MCF 10A (cell line): Measurements from ENCODE around the gene IQSEC1. TPM values are rescaled to one million over a fixed set of nuclear protein-coding genes. Genes with fewer than 3 reads are reported as not detected.
"Not testable (repeated sequence)": the region's sequence is repeated elsewhere in the genome, so short reads cannot be mapped to it uniquely, and the experiment has no call there.

ENCODE experiments used
- BruUV-seq: library from RNA; stranded (reverse); fragments of 400-500 nt; replicated peaks from 2 replicates; lab custom pipeline; 2021; lab: Mats Ljungman, UMichigan
- CTCF ChIA-PET: fragments of 300-600 bp; sonication (Branson Sonifier 250); formaldehyde crosslinking; extraction: SDS; loops from one replicate; lab custom pipeline; 2021; ENCODE audit warnings: antibody characterized with exemption, inconsistent platforms; lab: Yijun Ruan, JAX
- POLR2A ChIA-PET: fragments of 300-600, 350-650 bp; sonication (Branson Sonifier 250); formaldehyde crosslinking; extraction: SDS; loops from one replicate; lab custom pipeline; 2020; ENCODE audit warnings: antibody characterized with exemption, inconsistent platforms; lab: Yijun Ruan, JAX
- DNase-seq: peaks from one replicate; pipeline ENCODE4 v3.0.0-alpha.2; 2018; ENCODE audit not compliant: unreplicated experiment
- H3K27ac Mint-ChIP-seq: one replicate; pipeline ENCODE4 v1.8.0; 2022; ENCODE audit warnings: mild to moderate bottlenecking, low read depth, mixed read lengths; ENCODE audit not compliant: unreplicated experiment
- H3K27me3 Mint-ChIP-seq: one replicate; pipeline ENCODE4 v1.8.0; 2022; ENCODE audit warnings: mixed read lengths; ENCODE audit not compliant: insufficient read depth, unreplicated experiment
- H3K36me3 Mint-ChIP-seq: one replicate; pipeline ENCODE4 v1.8.0; 2022; ENCODE audit warnings: mild to moderate bottlenecking, moderate library complexity, mixed read lengths; ENCODE audit not compliant: insufficient read depth, unreplicated experiment
- H3K4me1 Mint-ChIP-seq: one replicate; pipeline ENCODE4 v1.8.0; 2022; ENCODE audit warnings: mixed read lengths; ENCODE audit not compliant: insufficient read depth, unreplicated experiment
- H3K4me3 Mint-ChIP-seq: one replicate; pipeline ENCODE4 v1.8.0; 2022; ENCODE audit warnings: mild to moderate bottlenecking, moderate library complexity, mixed read lengths; ENCODE audit not compliant: unreplicated experiment
- H3K9me3 Mint-ChIP-seq: one replicate; pipeline ENCODE4 v1.8.0; 2022; ENCODE audit warnings: mixed read lengths; ENCODE audit not compliant: unreplicated experiment
- intact Hi-C: fragments of 100-400 bp; cut with micrococcal nuclease; formaldehyde crosslinking; loops from 2 replicates; pipeline ENCODE4 v1.14.1; 2022
- total RNA-seq: library from RNA; stranded (reverse); gene quantifications from 2 replicates; pipeline ENCODE4 v1.2.3, GENCODE V29; 2022
- TF ChIP-seq, protein P1 (sequence below): fragments of 200-600 bp; IDR thresholded peaks from one replicate; pipeline ENCODE4 v1.8.0; 2022; ENCODE audit warnings: antibody characterized with exemption, mild to moderate bottlenecking; ENCODE audit not compliant: unreplicated experiment

IQSEC1 gene
- total RNA-seq, 1 experiment from 2014 or later: 18.7 TPM

DNA sequence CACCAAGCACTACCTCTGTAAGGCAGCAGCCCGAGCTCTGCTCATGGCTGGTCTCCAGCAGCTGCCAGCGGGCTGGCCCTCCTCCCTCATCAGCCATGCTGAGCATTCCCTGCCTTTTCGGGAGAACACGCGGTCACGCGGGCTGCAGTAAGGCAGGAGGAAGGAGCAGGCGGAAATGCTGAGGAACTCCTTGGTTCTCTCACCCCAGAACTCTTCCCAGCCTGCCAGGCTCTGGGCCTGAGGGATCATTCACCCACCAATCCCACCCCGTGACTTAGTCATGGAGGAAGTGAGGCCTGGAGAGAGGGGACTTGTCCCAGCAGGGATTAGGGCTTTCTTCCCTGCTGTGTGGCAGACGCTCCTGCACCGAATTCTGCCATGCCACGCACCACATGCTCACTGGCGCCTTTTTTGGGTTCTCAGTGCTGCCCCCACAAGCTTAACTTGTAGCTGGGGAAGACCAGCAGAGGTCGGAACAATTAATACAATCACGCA is 189.0 kb downstream of the IQSEC1 start:
- Mint-ChIP-seq H3K27ac (no peak overlapping the region), H3K27me3 (peaks cover 41% of the 10 kb centered on the region), H3K36me3 (peaks cover 4% of the 10 kb centered on the region), H3K9me3 (no peaks in the 10 kb centered on the region), H3K4me3 (no peak overlapping the region), H3K4me1 (no peaks in the 10 kb centered on the region)
- no peak for DNase-seq
- intact Hi-C loops: no loop called here
- no TSS peak for BruUV-seq
- TF ChIP-seq, protein P1, sequence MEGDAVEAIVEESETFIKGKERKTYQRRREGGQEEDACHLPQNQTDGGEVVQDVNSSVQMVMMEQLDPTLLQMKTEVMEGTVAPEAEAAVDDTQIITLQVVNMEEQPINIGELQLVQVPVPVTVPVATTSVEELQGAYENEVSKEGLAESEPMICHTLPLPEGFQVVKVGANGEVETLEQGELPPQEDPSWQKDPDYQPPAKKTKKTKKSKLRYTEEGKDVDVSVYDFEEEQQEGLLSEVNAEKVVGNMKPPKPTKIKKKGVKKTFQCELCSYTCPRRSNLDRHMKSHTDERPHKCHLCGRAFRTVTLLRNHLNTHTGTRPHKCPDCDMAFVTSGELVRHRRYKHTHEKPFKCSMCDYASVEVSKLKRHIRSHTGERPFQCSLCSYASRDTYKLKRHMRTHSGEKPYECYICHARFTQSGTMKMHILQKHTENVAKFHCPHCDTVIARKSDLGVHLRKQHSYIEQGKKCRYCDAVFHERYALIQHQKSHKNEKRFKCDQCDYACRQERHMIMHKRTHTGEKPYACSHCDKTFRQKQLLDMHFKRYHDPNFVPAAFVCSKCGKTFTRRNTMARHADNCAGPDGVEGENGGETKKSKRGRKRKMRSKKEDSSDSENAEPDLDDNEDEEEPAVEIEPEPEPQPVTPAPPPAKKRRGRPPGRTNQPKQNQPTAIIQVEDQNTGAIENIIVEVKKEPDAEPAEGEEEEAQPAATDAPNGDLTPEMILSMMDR: no peak
- CTCF ChIA-PET: interaction anchor here (1.1 to 1.3 kb wide), 2 partner anchors 9 to 16 kb away, joined by 3 read pairs; no protein-coding TSS in a partner anchor
- POLR2A ChIA-PET: no interaction called here

DNA sequence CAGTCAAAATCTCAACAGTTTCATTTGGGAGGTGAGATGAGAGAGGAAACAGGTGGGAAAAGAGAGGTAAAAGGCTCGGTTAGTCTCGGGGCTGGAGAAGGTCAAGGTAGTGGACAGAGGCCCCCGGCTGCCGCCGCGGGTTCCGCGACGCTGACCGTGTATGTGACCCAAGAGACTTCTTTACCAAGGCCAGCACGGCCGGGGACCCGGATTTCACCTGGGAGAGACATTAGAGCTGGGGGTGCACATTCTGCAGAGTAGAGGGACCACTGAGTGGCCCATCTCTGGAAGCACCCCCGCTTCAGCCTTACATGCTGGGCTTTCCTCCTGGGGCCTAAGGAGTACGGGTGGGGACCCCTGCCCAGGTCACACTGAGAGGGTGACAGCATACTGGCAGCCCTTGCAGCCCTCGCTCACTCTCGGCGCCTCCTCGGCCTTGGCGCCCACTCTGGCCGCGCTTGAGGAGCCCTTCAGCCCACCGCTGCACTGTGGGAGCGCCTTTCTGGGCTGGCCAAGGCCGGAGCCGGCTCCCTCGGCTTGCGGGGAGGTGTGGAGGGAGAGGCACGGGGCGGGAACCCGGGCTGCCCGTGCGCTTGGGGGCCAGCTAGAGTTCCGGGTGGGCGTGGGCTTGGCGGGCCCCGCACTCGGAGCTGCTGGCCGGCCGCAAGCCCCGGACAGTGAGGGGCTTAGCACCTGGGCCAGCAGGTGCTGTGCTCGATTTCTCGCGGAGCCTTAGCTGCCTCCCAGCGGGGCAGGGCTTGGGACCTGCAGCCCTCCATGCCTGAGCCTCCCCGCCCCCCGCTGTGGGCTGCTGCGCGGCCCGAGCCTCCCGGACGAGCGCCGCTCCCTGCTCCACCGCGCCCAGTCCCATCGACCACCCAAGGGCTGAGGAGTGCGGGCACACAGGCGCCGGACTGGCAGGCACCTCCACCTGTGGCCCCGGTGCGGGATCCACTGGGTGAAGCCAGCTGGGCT is 190.6 kb downstream of the IQSEC1 start:
- TF ChIP-seq, protein P1: no peak
- ChIA-PET POLR2A (no interaction called here), CTCF (interaction anchor here (0.6 to 1.9 kb wide), 5 partner anchors 9 to 42 kb away, joined by 3 to 9 read pairs (median 4); partner anchors contain the start of gene RPL32)
- no TSS peak for BruUV-seq
- DNase-seq: no peak
- peaks cover 25% of the 10 kb centered on the region for H3K27me3 Mint-ChIP-seq
- intact Hi-C loops: no loop called here
- no peak overlapping the region for H3K27ac Mint-ChIP-seq
- H3K9me3 Mint-ChIP-seq: no peaks in the 10 kb centered on the region
- no peak overlapping the region for H3K4me3 Mint-ChIP-seq
- no peaks in the 10 kb centered on the region for H3K4me1 Mint-ChIP-seq
- H3K36me3 Mint-ChIP-seq: peaks cover 4% of the 10 kb centered on the region

DNA sequence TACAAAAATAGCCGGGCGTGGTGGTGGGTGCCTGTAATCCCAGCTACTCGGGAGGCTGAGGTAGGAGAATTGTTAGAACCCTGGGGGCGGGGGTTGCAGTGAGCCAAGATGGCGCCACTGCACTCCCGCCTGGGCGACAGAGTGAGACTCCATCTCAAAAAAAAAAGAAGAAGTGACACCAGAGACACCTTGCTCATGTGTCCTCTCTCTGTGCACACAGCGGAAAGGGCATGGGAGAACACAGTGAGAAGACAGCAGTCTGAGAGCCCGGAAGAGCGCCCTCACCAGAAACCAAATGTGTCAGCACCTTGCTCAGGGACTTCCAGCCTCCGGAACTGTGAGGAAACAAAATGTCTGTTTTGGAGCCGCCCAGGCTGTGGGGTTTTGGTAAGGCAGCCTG is 191.4 kb downstream of the IQSEC1 start:
- H3K9me3 Mint-ChIP-seq, H3K36me3 Mint-ChIP-seq, BruUV-seq, H3K27ac Mint-ChIP-seq, POLR2A ChIA-PET, H3K4me1 Mint-ChIP-seq, H3K4me3 Mint-ChIP-seq, DNase-seq, intact Hi-C loops: not testable (repeated sequence)
- H3K27me3 Mint-ChIP-seq: peaks cover 18% of the 10 kb centered on the region
- CTCF ChIA-PET: interaction anchor here (1.9 kb wide), 1 partner anchor 10 kb away, joined by 9 read pairs; no protein-coding TSS in a partner anchor

DNA sequence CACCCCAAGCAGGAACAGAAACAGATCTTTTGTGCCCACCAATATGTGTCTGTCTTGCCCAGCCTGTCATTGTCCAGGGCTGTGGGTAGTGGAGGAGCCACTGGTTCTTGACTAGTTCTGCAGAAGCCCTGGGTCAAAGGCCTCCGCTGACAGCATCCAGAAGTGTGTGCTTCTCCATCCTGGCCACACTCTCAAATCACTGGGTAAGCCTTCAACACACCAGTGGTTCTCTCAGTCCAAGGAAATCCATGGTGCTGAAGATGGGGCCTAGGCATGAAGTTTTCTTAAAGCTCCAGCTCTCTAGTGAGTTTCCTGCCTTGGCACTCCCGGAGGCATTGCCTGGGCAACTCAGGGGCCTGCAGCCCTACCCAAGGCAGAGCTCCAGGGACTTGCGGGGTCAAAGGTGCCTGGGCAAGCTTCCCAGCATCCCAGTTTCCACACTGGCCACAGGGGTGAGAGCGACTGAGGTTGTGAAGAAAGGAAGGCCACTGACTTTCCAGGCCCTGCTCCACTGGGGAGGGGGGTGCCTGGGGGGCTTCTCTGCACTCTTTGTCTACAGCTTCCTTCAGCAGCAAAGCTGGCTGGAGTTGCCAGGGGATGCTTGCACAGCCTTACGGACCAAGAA is 193.9 kb downstream of the IQSEC1 start:
- no peaks in the 10 kb centered on the region for H3K9me3 Mint-ChIP-seq
- BruUV-seq: no TSS peak
- TF ChIP-seq, protein P1: no peak
- no peak overlapping the region for H3K4me3 Mint-ChIP-seq
- no peaks in the 10 kb centered on the region for H3K4me1 Mint-ChIP-seq
- intact Hi-C loops: no loop called here
- peaks cover 4% of the 10 kb centered on the region for H3K36me3 Mint-ChIP-seq
- DNase-seq: no peak
- POLR2A ChIA-PET: interaction anchor here (0.7 to 1.0 kb wide), 2 partner anchors 20 to 32 kb away, joined by 3 read pairs; no protein-coding TSS in a partner anchor
- CTCF ChIA-PET: interaction anchor here (1.1 to 1.5 kb wide), 2 partner anchors 11 to 13 kb away, joined by 4 read pairs; no protein-coding TSS in a partner anchor
- H3K27ac Mint-ChIP-seq: no peak overlapping the region
- peaks cover under 1% of the 10 kb centered on the region for H3K27me3 Mint-ChIP-seq

DNA sequence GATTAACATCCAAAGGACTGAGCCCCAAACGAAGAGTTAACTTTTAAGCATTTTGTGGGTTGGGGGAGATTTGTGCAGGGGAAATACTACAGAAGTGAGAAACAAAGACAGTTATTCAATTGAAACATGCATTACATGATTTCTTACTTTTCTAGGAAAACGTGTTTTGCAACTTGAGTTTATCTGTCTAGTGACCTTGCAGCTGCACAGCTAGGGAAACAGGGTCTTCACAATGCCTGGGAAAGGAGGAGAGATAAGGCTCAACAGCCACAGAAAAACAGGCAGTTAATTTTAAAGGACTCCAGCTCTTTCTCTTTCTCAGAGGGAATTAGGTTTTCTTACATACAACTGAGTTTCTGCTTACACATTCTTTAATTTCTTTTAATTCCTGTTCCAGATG is 194.5 kb downstream of the IQSEC1 start:
- ChIA-PET CTCF (interaction anchor here (1.1 kb wide), 1 partner anchor 11 kb away, joined by 4 read pairs; no protein-coding TSS in a partner anchor), POLR2A (interaction anchor here (0.7 to 1.0 kb wide), 2 partner anchors 20 to 33 kb away, joined by 3 read pairs; no protein-coding TSS in a partner anchor)
- BruUV-seq, H3K27ac Mint-ChIP-seq, H3K9me3 Mint-ChIP-seq, DNase-seq, H3K4me1 Mint-ChIP-seq, H3K36me3 Mint-ChIP-seq, H3K27me3 Mint-ChIP-seq, intact Hi-C loops, H3K4me3 Mint-ChIP-seq: not testable (repeated sequence)
